ENCODE measurements around the gene SIX6. TPM values are rescaled to one million over a fixed set of nuclear protein-coding genes. Genes with fewer than 3 reads are reported as not detected.
A peak's percentile ranks its signal among the peaks of the same experiment; 100 is the strongest.

The SIX6 gene
- total RNA-seq, 5 donors from 2014 or later (not counting 1 experiment from before 2014, with no cell fraction given) = not detected

- Mint-ChIP-seq H3K27ac (no peak overlapping the region), H3K27me3 (peaks cover 60 to 77% of the 10 kb centered on the region in 2 donors), H3K4me1 (peaks cover 16 to 39% (median 30%) of the 10 kb centered on the region in 3 donors), H3K36me3 (no peaks in the 10 kb centered on the region), H3K4me3 (peak overlapping the region in 2 of 3 donors; percentile 22 to 44), H3K9me3 (no peaks in the 10 kb centered on the region)
- H3K9me3 ChIP-seq = no peaks in the 10 kb centered on the region
- H3K27ac ChIP-seq (ENCODE audit: low read length) = no peak overlapping the region
- H3K4me3 ChIP-seq (ENCODE audit: control insufficient read depth in 1 of 2, extremely low read depth in 1 of 2, low read length in 1 of 2) = no peak overlapping the region
- ATAC-seq (replicated peaks in 1 of 4) = no peak
- peaks cover 5 to 42% of the 10 kb centered on the region in 2 experiments for H3K4me1 ChIP-seq (ENCODE audit: control insufficient read depth in 1 of 2, extremely low read depth in 1 of 2, insufficient read depth in 2 of 2, low read length in 2 of 2)
- H3K27me3 ChIP-seq (replicated peaks in 1 of 2; ENCODE audit: control insufficient read depth in 2 of 2, extremely low read depth in 1 of 2, insufficient read depth in 2 of 2, low read length in 1 of 2) = peaks cover 33 to 74% of the 10 kb centered on the region in 2 experiments
- CTCF ChIA-PET = no interaction called here
- no peaks in the 10 kb centered on the region for H3K36me3 ChIP-seq (ENCODE audit: control insufficient read depth in 2 of 2, extremely low read depth in 1 of 2, insufficient read depth in 1 of 2, low read length in 1 of 2)
- 12% methylated on average over 44 of the region's 49 CpGs for WGBS (ENCODE audit: insufficient coverage)
- DNase-seq = no peak
- POLR2A ChIA-PET = no interaction called here
Observed at GRCh38 chr14:60510951-60511599, 2.1 kb downstream of the SIX6 start.

- Histone ChIP-seq H3K27ac (ENCODE audit: low read length) (no peak overlapping the region), H3K9me3 (no peaks in the 10 kb centered on the region), H3K4me1 (ENCODE audit: control insufficient read depth in 1 of 2, extremely low read depth in 1 of 2, insufficient read depth in 2 of 2, low read length in 2 of 2) (peaks cover 5 to 42% of the 10 kb centered on the region in 2 experiments), H3K27me3 (replicated peaks in 1 of 2; ENCODE audit: control insufficient read depth in 2 of 2, extremely low read depth in 1 of 2, insufficient read depth in 2 of 2, low read length in 1 of 2) (peaks cover 29 to 65% of the 10 kb centered on the region in 2 experiments), H3K36me3 (ENCODE audit: control insufficient read depth in 2 of 2, extremely low read depth in 1 of 2, insufficient read depth in 1 of 2, low read length in 1 of 2) (no peaks in the 10 kb centered on the region), H3K4me3 (ENCODE audit: control insufficient read depth in 1 of 2, extremely low read depth in 1 of 2, low read length in 1 of 2) (no peak overlapping the region)
- ChIA-PET POLR2A (no interaction called here), CTCF (no interaction called here)
- DNase-seq (no peak), ATAC-seq (replicated peaks in 1 of 4) (no peak)
- peaks cover 0 to under 1% (median 0%) of the 10 kb centered on the region in 3 donors for H3K9me3 Mint-ChIP-seq
- H3K4me1 Mint-ChIP-seq = peaks cover 22 to 42% (median 34%) of the 10 kb centered on the region in 3 donors
- H3K27me3 Mint-ChIP-seq = peaks cover 60 to 78% of the 10 kb centered on the region in 2 donors
- WGBS (ENCODE audit: insufficient coverage) = 36% methylated on average over 2 of the region's 2 CpGs
- no peaks in the 10 kb centered on the region for H3K36me3 Mint-ChIP-seq
- H3K27ac Mint-ChIP-seq = no peak overlapping the region
- H3K4me3 Mint-ChIP-seq = no peak overlapping the region
Observed at GRCh38 chr14:60512126-60512525, 3.2 kb downstream of the SIX6 start.

- Mint-ChIP-seq H3K9me3 (peaks cover 0 to 2% (median 0%) of the 10 kb centered on the region in 3 donors), H3K4me1 (peaks cover 16 to 36% (median 26%) of the 10 kb centered on the region in 3 donors)
- CTCF ChIA-PET = interaction anchor here (0.6 kb wide), 2 partner anchors 78 to 1093 kb away, joined by 4 read pairs; no protein-coding TSS in a partner anchor
Observed at GRCh38 chr14:60512973-60513571, 4.1 kb downstream of the SIX6 start.

GRCh38 chr14:60514378-60514740 is 5.4 kb downstream of the SIX6 start:
- Mint-ChIP-seq H3K4me3 (peak overlapping the region; percentile 13 to 62 (median 36)), H3K27ac (no peak overlapping the region), H3K27me3 (peaks cover 59 to 68% of the 10 kb centered on the region in 2 donors), H3K9me3 (peaks cover 0 to 2% (median 0%) of the 10 kb centered on the region in 3 donors), H3K4me1 (peaks cover 16 to 32% (median 24%) of the 10 kb centered on the region in 3 donors), H3K36me3 (no peaks in the 10 kb centered on the region)
- no peak for DNase-seq
- Histone ChIP-seq H3K27ac (ENCODE audit: low read length) (no peak overlapping the region), H3K27me3 (replicated peaks in 1 of 2; ENCODE audit: control insufficient read depth in 2 of 2, extremely low read depth in 1 of 2, insufficient read depth in 2 of 2, low read length in 1 of 2) (peaks cover 25 to 53% of the 10 kb centered on the region in 2 experiments), H3K4me3 (ENCODE audit: control insufficient read depth in 1 of 2, extremely low read depth in 1 of 2, low read length in 1 of 2) (peak overlapping the region in 1 of 2 donors; percentile 61), H3K4me1 (ENCODE audit: control insufficient read depth in 1 of 2, extremely low read depth in 1 of 2, insufficient read depth in 2 of 2, low read length in 2 of 2) (peaks cover 3 to 33% of the 10 kb centered on the region in 2 experiments), H3K9me3 (no peaks in the 10 kb centered on the region), H3K36me3 (ENCODE audit: control insufficient read depth in 2 of 2, extremely low read depth in 1 of 2, insufficient read depth in 1 of 2, low read length in 1 of 2) (no peaks in the 10 kb centered on the region)
- no peak for ATAC-seq (replicated peaks in 1 of 4)
- POLR2A ChIA-PET = interaction anchor here in 1 of 2 donors (0.6 kb wide), 1 partner anchor 385 kb away, joined by 4 read pairs; no protein-coding TSS in a partner anchor
- CTCF ChIA-PET = interaction anchor here in 1 of 2 donors (0.8 kb wide), 1 partner anchor 164 kb away, joined by 4 read pairs; no protein-coding TSS in a partner anchor
- 71% methylated on average over 1 of the region's 10 CpGs for WGBS (ENCODE audit: insufficient coverage)

More at GRCh38 chr14:60512973-60513571, 4.1 kb downstream of the SIX6 start:
- Mint-ChIP-seq H3K36me3 (no peaks in the 10 kb centered on the region), H3K4me3 (no peak overlapping the region), H3K27ac (no peak overlapping the region), H3K27me3 (peaks cover 58 to 73% of the 10 kb centered on the region in 2 donors)
- H3K27ac ChIP-seq (ENCODE audit: low read length) = no peak overlapping the region
- POLR2A ChIA-PET = no interaction called here
- no peak overlapping the region for H3K4me3 ChIP-seq (ENCODE audit: control insufficient read depth in 1 of 2, extremely low read depth in 1 of 2, low read length in 1 of 2)
- H3K36me3 ChIP-seq (ENCODE audit: control insufficient read depth in 2 of 2, extremely low read depth in 1 of 2, insufficient read depth in 1 of 2, low read length in 1 of 2) = no peaks in the 10 kb centered on the region
- ATAC-seq (replicated peaks in 1 of 4) (no peak), DNase-seq (no peak)
- WGBS (ENCODE audit: insufficient coverage) = 17% methylated on average over 4 of the region's 7 CpGs
- H3K4me1 ChIP-seq (ENCODE audit: control insufficient read depth in 1 of 2, extremely low read depth in 1 of 2, insufficient read depth in 2 of 2, low read length in 2 of 2) = peaks cover 5 to 42% of the 10 kb centered on the region in 2 experiments
- H3K27me3 ChIP-seq (replicated peaks in 1 of 2; ENCODE audit: control insufficient read depth in 2 of 2, extremely low read depth in 1 of 2, insufficient read depth in 2 of 2, low read length in 1 of 2) = peaks cover 26 to 64% of the 10 kb centered on the region in 2 experiments
- no peaks in the 10 kb centered on the region for H3K9me3 ChIP-seq

- ChIA-PET CTCF (no interaction called here), POLR2A (interaction anchor here in 1 of 2 donors (0.6 kb wide), 1 partner anchor 385 kb away, joined by 4 read pairs; no protein-coding TSS in a partner anchor)
- Histone ChIP-seq H3K36me3 (ENCODE audit: control insufficient read depth in 2 of 2, extremely low read depth in 1 of 2, insufficient read depth in 1 of 2, low read length in 1 of 2) (no peaks in the 10 kb centered on the region), H3K27ac (ENCODE audit: low read length) (no peak overlapping the region), H3K4me1 (ENCODE audit: control insufficient read depth in 1 of 2, extremely low read depth in 1 of 2, insufficient read depth in 2 of 2, low read length in 2 of 2) (peaks cover 3 to 27% of the 10 kb centered on the region in 2 experiments), H3K4me3 (ENCODE audit: control insufficient read depth in 1 of 2, extremely low read depth in 1 of 2, low read length in 1 of 2) (peak overlapping the region in 1 of 2 donors; percentile 61), H3K9me3 (no peaks in the 10 kb centered on the region), H3K27me3 (replicated peaks in 1 of 2; ENCODE audit: control insufficient read depth in 2 of 2, extremely low read depth in 1 of 2, insufficient read depth in 2 of 2, low read length in 1 of 2) (peaks cover 23 to 47% of the 10 kb centered on the region in 2 experiments)
- Mint-ChIP-seq H3K27me3 (peaks cover 56 to 64% of the 10 kb centered on the region in 2 donors), H3K4me3 (peak overlapping the region; percentile 13 to 62 (median 36)), H3K9me3 (peaks cover 0 to 2% (median 0%) of the 10 kb centered on the region in 3 donors), H3K4me1 (peaks cover 16 to 28% (median 19%) of the 10 kb centered on the region in 3 donors), H3K27ac (no peak overlapping the region), H3K36me3 (no peaks in the 10 kb centered on the region)
- ATAC-seq (replicated peaks in 1 of 4) = peak in 2 of 4 experiments; percentile 30 to 43
- peak in 1 of 35 experiments; percentile 11 for DNase-seq
- 7% methylated on average over 76 of the region's 79 CpGs for WGBS (ENCODE audit: insufficient coverage)
Observed at GRCh38 chr14:60514741-60515491, 6.0 kb downstream of the SIX6 start.
